HepG2 (cell line): ENCODE results near the gene NLRP8. TPM values are rescaled to one million over a fixed set of nuclear protein-coding genes. Genes with fewer than 3 reads are reported as not detected.

Source experiments
- ATAC-seq: fragments of 200-7000 bp; cut with Tn5 transposase; 3 replicates; pipeline ENCODE4 v1.9.1; 2020; ENCODE audit warnings: mild to moderate bottlenecking, moderate library complexity
- BruUV-seq: library from RNA; stranded (reverse); fragments of 400-500 nt; replicated peaks from 2 replicates; lab custom pipeline; 2021; lab: Mats Ljungman, UMichigan
- CTCF ChIA-PET: fragments of 300-600 bp; formaldehyde crosslinking; extraction: SDS; loops from one replicate; lab custom pipeline; 2021; ENCODE audit warnings: low total read pairs, inconsistent platforms, low intra/inter-chr PET ratio; lab: Yijun Ruan, JAX
- POLR2A ChIA-PET: fragments of 350-600 bp; sonication (Branson Sonifier 250); formaldehyde crosslinking; loops from one replicate; lab custom pipeline; 2020; ENCODE audit warnings: antibody characterized with exemption, inconsistent platforms; lab: Yijun Ruan, JAX
- DNase-seq: peaks from one replicate; pipeline ENCODE4 v3.0.0-alpha.2; 2015; ENCODE audit warnings: low spot score
- FAIRE-seq: peaks from 3 replicates; lab custom pipeline; 2011; peaks lifted over from hg19 to GRCh38; lab: Jason Lieb, UNC
- H2AFZ ChIP-seq: one replicate; pipeline ENCODE4 v1.6.1; 2011; ENCODE audit warnings: low read length, inconsistent platforms
- H3K27ac ChIP-seq: fragments of 300-600 bp; 3 replicates; pipeline ENCODE4 v1.8.0; 2011; ENCODE audit warnings: mixed run types, mild to moderate bottlenecking, mixed read lengths, low read length, inconsistent platforms; ENCODE audit not compliant: insufficient read depth; ENCODE audit errors: extremely low read length
- H3K27me3 ChIP-seq, 2 experiments: fragments of 200-600 bp in 1 of 2; 2 replicates in 1 of 2; 3 replicates in 1 of 2; pipeline versions ENCODE4 v1.6.0 to v1.8.0; 2011; ENCODE audit warnings: low read length in 2 of 2, mild to moderate bottlenecking in 2 of 2, moderate library complexity in 2 of 2, inconsistent platforms in 1 of 2; ENCODE audit not compliant: insufficient read depth in 2 of 2, control insufficient read depth in 1 of 2
- H3K36me3 ChIP-seq, 2 experiments: fragments of 200-600 bp in 1 of 2; replicated peaks in 1 of 2; 2 replicates in 1 of 2; 3 replicates in 1 of 2; pipeline versions ENCODE4 v1.5.1 to v1.8.0; 2011; ENCODE audit warnings: low read length in 2 of 2, inconsistent platforms in 1 of 2; ENCODE audit not compliant: insufficient read depth in 2 of 2, control insufficient read depth in 1 of 2
- H3K4me1 ChIP-seq: 2 replicates; pipeline ENCODE4 v1.5.1; 2012; ENCODE audit warnings: low read length, inconsistent platforms; ENCODE audit not compliant: insufficient read depth
- H3K4me2 ChIP-seq: 2 replicates; pipeline ENCODE4 v1.6.0; 2011; ENCODE audit warnings: low read depth, low read length, inconsistent platforms
- H3K4me3 ChIP-seq, 3 experiments: fragments of 200-600 bp in 1 of 3; sonication (generic), shearing (Covaris generic) in 1 of 3; replicated peaks in 1 of 3; 2 replicates each; pipeline ENCODE4 v1.5.1; 2011 to 2016; ENCODE audit warnings: low read length in 3 of 3, inconsistent platforms in 2 of 3, low read depth in 2 of 3, mild to moderate bottlenecking in 2 of 3, control low read depth in 1 of 3, mixed read lengths in 1 of 3; ENCODE audit not compliant: insufficient read depth in 1 of 3
- H3K79me2 ChIP-seq: one replicate; pipeline ENCODE4 v1.6.1; 2011; ENCODE audit warnings: low read length, inconsistent platforms; ENCODE audit not compliant: insufficient read depth
- H3K9ac ChIP-seq: 2 replicates; pipeline ENCODE4 v1.6.0; 2011; ENCODE audit warnings: mild to moderate bottlenecking, low read depth, low read length, inconsistent platforms; ENCODE audit not compliant: insufficient read depth
- H3K9me3 ChIP-seq: 2 replicates; pipeline ENCODE4 v1.5.1; 2012; ENCODE audit warnings: mild to moderate bottlenecking, low read length
- H4K20me1 ChIP-seq: 2 replicates; pipeline ENCODE4 v1.6.0; 2011; ENCODE audit warnings: inconsistent platforms, mild to moderate bottlenecking, low read length, moderate library complexity; ENCODE audit not compliant: insufficient read depth
- ATF7 ChIP-seq, 2 experiments: fragments of 450-650 bp in 1 of 2; sonication (generic) in 1 of 2; formaldehyde crosslinking in 1 of 2; IDR thresholded peaks; 2 replicates each; pipeline versions ENCODE4 v1.4.0 to v1.6.1; 2016 to 2020; ENCODE audit warnings: antibody characterized with exemption in 1 of 2, mild to moderate bottlenecking in 1 of 2, missing genetic modification reagents in 1 of 2
- BRCA1 ChIP-seq: sonication (generic); formaldehyde crosslinking; IDR thresholded peaks from 2 replicates; pipeline ENCODE4 v1.4.0; 2020; ENCODE audit warnings: missing genetic modification reagents
- MBD4 ChIP-seq: IDR thresholded peaks from 2 replicates; pipeline ENCODE4 v1.6.1; 2012; ENCODE audit warnings: low read length, inconsistent platforms, borderline replicate concordance
- WIZ ChIP-seq: sonication (generic); formaldehyde crosslinking; IDR thresholded peaks from 2 replicates; pipeline ENCODE4 v1.5.1; 2020; ENCODE audit warnings: mild to moderate bottlenecking, missing genetic modification reagents
- ZNF562 ChIP-seq: sonication (generic); formaldehyde crosslinking; IDR thresholded peaks from 2 replicates; pipeline ENCODE4 v1.8.0; 2022; ENCODE audit warnings: missing genetic modification reagents, borderline replicate concordance
- ZNF883 ChIP-seq: sonication (generic); formaldehyde crosslinking; IDR thresholded peaks from 2 replicates; pipeline ENCODE4 v1.5.1; 2020; ENCODE audit warnings: mild to moderate bottlenecking, missing genetic modification reagents; ENCODE audit errors: not compliant biosample characterization
- WGBS: methylation state at CpG from one replicate; pipeline ENCODE4 v1.1.6; 2017; ENCODE audit warnings: low lambda C conversion rate; 5-methylcytosine and 5-hydroxymethylcytosine counted together
- in situ Hi-C: cut with HindIII; loops from 2 replicates; pipeline ENCODE4 v1.10.0; 2017; ENCODE audit warnings: low pct_unique_long_range_greater_than_20kb; ENCODE audit not compliant: extremely low pct_ligation_motif_present
- intact Hi-C: fragments of 100-400 bp; cut with micrococcal nuclease; formaldehyde crosslinking; loops from one replicate; pipeline ENCODE4 v1.10.0; 2022; ENCODE audit not compliant: unreplicated experiment
- polyA plus RNA-seq, 8 experiments: library from polyadenylated mRNA; depleted of rRNA in 3 of 8; stranded (reverse) in 7 of 8; unstranded in 1 of 8; fragments of >200 nt; fragmentation: Illumina TruSeq in 4 of 8; extraction: Trizol in 4 of 8; gene quantifications; 2 replicates each; pipeline versions ENCODE4 v1.2.1 to v1.2.3, GENCODE V29; 2011 to 2016; ENCODE audit warnings: low read depth in 4 of 8, missing spikeins in 1 of 8, mixed read lengths in 1 of 8; ENCODE audit not compliant: insufficient read depth in 1 of 8
- total RNA-seq, 5 experiments: library from RNA; depleted of rRNA; stranded (reverse); fragments of >200 nt; fragmentation: Illumina TruSeq; extraction: Trizol; gene quantifications; 2 replicates each; pipeline ENCODE4 v1.2.3, GENCODE V29; 2016; ENCODE audit warnings: low read depth in 1 of 5
- TF ChIP-seq, protein P1 (sequence below): sonication (generic); formaldehyde crosslinking; conservative IDR thresholded peaks from 2 replicates; pipeline ENCODE4 v1.8.1; 2023; ENCODE audit warnings: missing genetic modification reagents
- TF ChIP-seq, protein P2 (sequence below): sonication (generic); formaldehyde crosslinking; IDR thresholded peaks from 2 replicates; pipeline ENCODE4 v1.8.1; 2023; ENCODE audit warnings: mild to moderate bottlenecking, missing genetic modification reagents, borderline replicate concordance

Gene NLRP8
- total and polyA plus RNA-seq, 2 of the 13 experiments (the other 11 are each of a cell fraction or from before 2014, with no cell fraction given) = not detected

DNA sequence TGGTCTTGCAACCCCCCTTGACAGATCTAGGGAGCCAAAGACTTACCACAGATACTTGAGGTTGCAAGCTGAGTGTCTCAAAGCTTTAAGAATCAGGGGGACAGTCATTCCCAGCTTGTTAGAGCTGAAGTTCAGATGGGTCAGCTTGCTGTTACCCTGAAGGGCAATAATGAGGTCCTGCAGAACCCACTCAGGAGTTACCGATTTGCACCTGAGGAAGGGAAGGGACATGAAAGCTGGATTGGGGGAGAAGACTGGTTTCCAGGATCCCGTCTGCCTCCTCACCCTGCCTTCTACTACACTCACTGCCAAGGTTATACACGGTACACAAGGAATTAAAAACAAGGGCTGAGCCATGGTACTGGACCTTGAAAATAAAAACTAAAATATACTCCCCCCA, 39.9 kb upstream of the NLRP8 start:
- Histone ChIP-seq H3K27me3 (peaks cover 0 to 10% of the 10 kb centered on the region in 2 experiments; a peak in 1 of 5 replicates), H3K4me3 (no peak overlapping the region), H3K4me2 (no peak overlapping the region), H3K36me3 (no peaks in the 10 kb centered on the region), H3K79me2 (no peaks in the 10 kb centered on the region)
- intact Hi-C loops = no loop called here
- POLR2A ChIA-PET = no interaction called here
- DNase-seq (no peak), ATAC-seq (no peak)
- TF ChIP-seq ZNF883 (CRISPR knock-in tag) = no peak
- TF ChIP-seq MBD4 = no peak
- TF ChIP-seq, protein P1, sequence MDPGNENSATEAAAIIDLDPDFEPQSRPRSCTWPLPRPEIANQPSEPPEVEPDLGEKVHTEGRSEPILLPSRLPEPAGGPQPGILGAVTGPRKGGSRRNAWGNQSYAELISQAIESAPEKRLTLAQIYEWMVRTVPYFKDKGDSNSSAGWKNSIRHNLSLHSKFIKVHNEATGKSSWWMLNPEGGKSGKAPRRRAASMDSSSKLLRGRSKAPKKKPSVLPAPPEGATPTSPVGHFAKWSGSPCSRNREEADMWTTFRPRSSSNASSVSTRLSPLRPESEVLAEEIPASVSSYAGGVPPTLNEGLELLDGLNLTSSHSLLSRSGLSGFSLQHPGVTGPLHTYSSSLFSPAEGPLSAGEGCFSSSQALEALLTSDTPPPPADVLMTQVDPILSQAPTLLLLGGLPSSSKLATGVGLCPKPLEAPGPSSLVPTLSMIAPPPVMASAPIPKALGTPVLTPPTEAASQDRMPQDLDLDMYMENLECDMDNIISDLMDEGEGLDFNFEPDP (CRISPR knock-in tag) = no peak
- TF ChIP-seq ZNF562 = no peak
- no peak for TF ChIP-seq WIZ (CRISPR knock-in tag)
- TF ChIP-seq ATF7 (IDR thresholded peaks at IDR 0.05) = no peak
- TF ChIP-seq ATF7 (CRISPR knock-in tag; IDR thresholded peaks at IDR 0.05) = no peak
- TF ChIP-seq, protein P2, sequence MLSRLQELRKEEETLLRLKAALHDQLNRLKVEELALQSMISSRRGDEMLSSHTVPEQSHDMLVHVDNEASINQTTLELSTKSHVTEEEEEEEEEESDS (CRISPR knock-in tag) = no peak
- TF ChIP-seq BRCA1 (CRISPR knock-in tag) = no peak
- TF ChIP-seq, all 625 proteins: peak for 0
- H2AFZ ChIP-seq = no peak overlapping the region
- no peak overlapping the region for H3K27ac ChIP-seq
- 39% methylated on average over 3 of the region's 3 CpGs for WGBS
- no peaks in the 10 kb centered on the region for H4K20me1 ChIP-seq
- BruUV-seq = no TSS peak
- no peak for FAIRE-seq
- H3K4me1 ChIP-seq = no peaks in the 10 kb centered on the region
- CTCF ChIA-PET = no interaction called here
- no peaks in the 10 kb centered on the region for H3K9me3 ChIP-seq
- H3K9ac ChIP-seq = no peak overlapping the region
- in situ Hi-C loops = no loop called here
